Ectodermal cell (in vitro differentiated cells): ENCODE results near the gene TSPAN2.

Experiments used
- H3K27ac ChIP-seq: 2 replicates; pipeline ENCODE4 v1.7.0; 2013; ENCODE audit warnings: mild to moderate bottlenecking, low read depth, low read length; ENCODE audit not compliant: insufficient read depth, poor library complexity, severe bottlenecking
- H3K27me3 ChIP-seq: 2 replicates; pipeline ENCODE4 v1.7.0; 2013; ENCODE audit warnings: mild to moderate bottlenecking, low read length; ENCODE audit not compliant: insufficient read depth, control insufficient read depth, poor library complexity, severe bottlenecking
- H3K36me3 ChIP-seq: one replicate; pipeline ENCODE4 v1.7.0; 2013; ENCODE audit warnings: low read length; ENCODE audit not compliant: control insufficient read depth, insufficient read depth
- H3K4me1 ChIP-seq: one replicate; pipeline ENCODE4 v1.7.0; 2013; ENCODE audit warnings: low read length; ENCODE audit not compliant: control insufficient read depth, insufficient read depth
- H3K4me3 ChIP-seq: 2 replicates; pipeline ENCODE4 v1.7.0; 2013; ENCODE audit warnings: low read depth, low read length, control low read depth; ENCODE audit not compliant: insufficient read depth
- H3K9me3 ChIP-seq: 2 replicates; pipeline ENCODE4 v1.7.0; 2013; ENCODE audit warnings: mild to moderate bottlenecking, low read length, moderate library complexity; ENCODE audit not compliant: control insufficient read depth
- WGBS, 2 experiments: methylation state at CpG; one replicate each; pipeline ENCODE4 v1.1.7; 2013; ENCODE audit warnings: missing lambda C conversion rate in 2 of 2; 5-methylcytosine and 5-hydroxymethylcytosine counted together

Gene TSPAN2

DNA sequence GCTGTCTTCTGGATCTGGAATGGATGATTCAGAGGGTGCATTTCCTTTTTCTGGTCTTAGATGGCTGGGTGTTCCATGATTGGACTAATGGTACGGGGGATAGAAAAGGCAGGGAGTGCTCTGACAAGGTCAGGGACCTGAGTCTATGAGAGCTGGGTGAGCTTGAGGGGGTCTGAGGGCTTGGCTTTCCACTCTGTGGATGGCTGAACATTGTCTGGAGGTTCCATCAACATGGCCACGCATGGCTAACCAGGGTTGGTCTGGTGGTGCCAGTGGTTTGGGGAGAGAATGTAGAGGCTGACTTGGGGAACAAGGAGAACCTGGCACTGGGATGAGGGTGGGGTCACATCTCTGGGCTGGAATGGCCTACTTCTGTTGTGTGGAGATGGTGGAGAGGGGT is 41.5 kb upstream of the TSPAN2 start:
- peaks cover 3% of the 10 kb centered on the region for H3K4me1 ChIP-seq
- no peaks in the 10 kb centered on the region for H3K36me3 ChIP-seq
- 88 to 91% methylated on average over 2 of the region's 2 CpGs for WGBS, 2 experiments
- no peaks in the 10 kb centered on the region for H3K27me3 ChIP-seq
- H3K4me3 ChIP-seq: no peak overlapping the region
- H3K27ac ChIP-seq: no peak overlapping the region
- no peaks in the 10 kb centered on the region for H3K9me3 ChIP-seq

DNA sequence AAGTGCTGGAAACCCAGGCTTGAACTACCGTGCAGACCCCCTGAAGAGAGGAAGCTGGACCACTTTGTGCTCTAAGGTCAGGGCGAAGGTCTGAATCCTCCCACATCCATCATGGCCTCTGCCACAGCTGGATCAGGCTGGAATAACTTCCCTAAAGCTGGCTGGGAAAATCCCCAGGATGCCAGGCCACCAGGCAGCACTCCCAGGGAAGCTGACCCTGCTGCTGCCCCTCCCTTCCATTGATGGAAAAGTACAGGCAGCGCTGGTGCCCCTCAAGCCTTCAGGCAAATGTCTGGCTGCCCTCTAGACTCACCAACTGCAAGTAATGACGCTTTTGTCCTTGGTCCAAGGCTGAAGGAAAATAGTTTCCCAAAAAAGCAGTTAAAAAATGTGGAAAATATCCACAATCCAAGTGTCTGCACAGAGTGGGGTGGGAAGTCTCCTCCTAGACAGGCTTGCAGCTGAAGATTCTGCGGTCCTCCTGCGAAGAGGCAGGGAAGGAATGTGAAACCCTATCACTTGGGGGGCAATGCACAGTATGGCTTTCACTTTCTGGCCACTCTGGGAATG is 39.9 kb upstream of the TSPAN2 start:
- H3K27ac ChIP-seq: no peak overlapping the region
- H3K27me3 ChIP-seq: no peaks in the 10 kb centered on the region
- no peak overlapping the region for H3K4me3 ChIP-seq
- 87 to 93% methylated on average over 6 of the region's 6 CpGs for WGBS, 2 experiments
- H3K4me1 ChIP-seq: peaks cover 3% of the 10 kb centered on the region
- no peaks in the 10 kb centered on the region for H3K36me3 ChIP-seq
- H3K9me3 ChIP-seq: no peaks in the 10 kb centered on the region

DNA sequence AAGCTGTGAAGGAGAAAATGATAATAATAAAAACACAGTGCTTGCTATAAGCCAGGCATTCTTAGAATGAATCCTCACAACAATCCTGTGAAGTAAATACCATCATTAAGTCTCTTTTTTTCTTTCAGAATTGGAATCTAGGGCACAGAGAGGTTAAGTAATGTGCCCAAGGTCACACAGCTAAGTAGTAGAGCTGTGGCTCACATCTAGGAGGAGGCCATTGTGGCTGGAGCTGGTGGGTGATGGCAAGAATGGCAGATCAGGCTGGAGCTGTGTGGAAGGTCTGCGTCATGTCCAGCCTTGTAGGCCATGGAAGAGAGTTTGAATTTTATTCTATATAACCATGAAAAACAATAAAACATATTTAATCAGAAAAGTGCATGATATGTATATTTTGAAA is 38.2 kb upstream of the TSPAN2 start:
- no CpG with 5 or more reads among the region's 1 CpG for WGBS, 2 experiments

DNA sequence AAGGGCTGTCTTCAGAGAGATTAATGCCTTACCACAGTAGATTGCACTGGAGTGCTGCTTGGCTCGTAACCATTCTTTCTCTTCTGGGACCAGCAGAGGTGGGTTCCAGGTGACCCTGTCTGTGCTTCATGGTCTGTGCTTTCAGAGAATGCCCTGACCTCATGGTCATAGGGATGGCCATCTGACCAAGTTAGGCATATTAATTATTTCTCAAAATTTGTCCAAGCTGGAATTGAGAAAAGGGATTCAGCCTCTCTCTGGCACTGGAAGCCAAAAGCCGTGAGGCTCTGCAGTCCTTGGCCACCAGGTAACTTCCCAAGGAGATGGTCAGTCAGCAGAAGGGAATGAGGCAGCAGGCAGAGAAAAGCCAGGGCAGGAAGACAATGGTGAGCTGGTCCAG is 37.2 kb upstream of the TSPAN2 start:
- peaks cover 3% of the 10 kb centered on the region for H3K4me1 ChIP-seq
- H3K36me3 ChIP-seq: no peaks in the 10 kb centered on the region
- 90 to 94% methylated on average over 2 of the region's 2 CpGs for WGBS, 2 experiments
- no peaks in the 10 kb centered on the region for H3K9me3 ChIP-seq
- no peak overlapping the region for H3K27ac ChIP-seq
- no peaks in the 10 kb centered on the region for H3K27me3 ChIP-seq
- no peak overlapping the region for H3K4me3 ChIP-seq

More for the DNA sequence above, 38.2 kb upstream of the TSPAN2 start:
- H3K36me3 ChIP-seq: no peaks in the 10 kb centered on the region
- H3K27me3 ChIP-seq: no peaks in the 10 kb centered on the region
- no peak overlapping the region for H3K27ac ChIP-seq
- peaks cover 3% of the 10 kb centered on the region for H3K4me1 ChIP-seq
- H3K9me3 ChIP-seq: no peaks in the 10 kb centered on the region
- H3K4me3 ChIP-seq: no peak overlapping the region

DNA sequence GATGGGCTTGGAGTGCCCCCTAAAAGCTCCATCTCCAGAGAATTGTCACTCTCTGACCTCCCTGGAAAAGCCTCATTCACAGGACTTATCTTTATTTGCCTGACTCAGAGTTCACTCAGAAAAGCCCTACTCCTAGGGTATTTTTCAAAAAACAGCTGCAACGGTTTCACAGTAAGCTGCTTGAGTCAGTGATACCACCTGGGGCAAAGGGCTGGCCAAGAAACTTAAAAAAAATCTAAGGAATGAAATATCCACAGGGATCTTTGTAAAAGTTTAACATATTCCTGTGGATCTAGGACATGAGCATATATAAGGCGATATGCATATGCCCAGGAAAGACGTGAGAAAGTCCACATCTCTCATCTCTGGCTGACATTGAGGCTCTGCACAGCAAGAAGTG is 33.8 kb upstream of the TSPAN2 start:
- no peak overlapping the region for H3K27ac ChIP-seq
- H3K4me3 ChIP-seq: no peak overlapping the region
- no peaks in the 10 kb centered on the region for H3K9me3 ChIP-seq
- H3K4me1 ChIP-seq: no peaks in the 10 kb centered on the region
- WGBS, 2 experiments: 69 to 75% methylated on average over 3 of the region's 3 CpGs
- H3K36me3 ChIP-seq: no peaks in the 10 kb centered on the region
- H3K27me3 ChIP-seq: no peaks in the 10 kb centered on the region

DNA sequence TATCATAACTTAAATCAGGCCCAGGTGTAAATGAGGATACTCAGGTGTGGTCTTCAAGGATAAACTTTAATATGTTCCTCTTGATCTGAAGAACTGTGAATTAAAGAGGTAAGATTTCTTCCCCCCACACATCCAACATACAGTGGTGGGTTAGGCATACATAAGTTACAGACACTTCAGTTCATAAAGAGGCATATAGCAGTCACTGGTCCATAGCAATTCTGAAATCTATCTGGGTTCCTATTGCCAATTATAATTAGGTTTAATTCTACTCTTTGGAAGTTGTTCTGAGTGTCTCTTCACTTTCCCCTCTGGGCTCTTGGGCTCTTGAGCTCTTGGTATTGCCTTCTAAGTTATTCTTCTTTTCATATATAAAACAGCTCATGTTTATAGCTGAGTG is 32.5 kb upstream of the TSPAN2 start:
- H3K27ac ChIP-seq: no peak overlapping the region
- no peaks in the 10 kb centered on the region for H3K27me3 ChIP-seq
- H3K9me3 ChIP-seq: no peaks in the 10 kb centered on the region
- no peaks in the 10 kb centered on the region for H3K4me1 ChIP-seq
- no peaks in the 10 kb centered on the region for H3K36me3 ChIP-seq
- H3K4me3 ChIP-seq: no peak overlapping the region

DNA sequence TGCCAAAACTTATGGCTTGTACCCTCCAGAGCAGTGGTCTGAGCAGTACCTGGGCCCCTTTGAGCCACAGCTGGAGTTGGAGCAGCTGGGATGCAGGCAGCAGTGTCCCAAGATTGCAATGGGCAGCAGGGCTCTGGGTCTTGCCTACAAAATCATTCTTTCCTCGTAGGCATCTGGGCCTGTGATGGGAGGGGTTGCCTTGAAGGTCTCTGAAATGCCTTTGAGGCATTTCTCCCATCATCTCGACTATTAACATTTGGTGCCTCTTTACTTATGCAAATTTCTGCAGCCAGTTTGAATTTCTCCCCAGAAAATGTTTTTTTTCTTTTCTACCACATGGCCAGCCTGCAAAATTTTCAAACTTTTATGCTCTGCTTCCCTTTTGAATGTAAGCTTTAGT is 31.0 kb upstream of the TSPAN2 start:
- no peaks in the 10 kb centered on the region for H3K36me3 ChIP-seq
- H3K27ac ChIP-seq: no peak overlapping the region
- no peak overlapping the region for H3K4me3 ChIP-seq
- no peaks in the 10 kb centered on the region for H3K9me3 ChIP-seq
- no peaks in the 10 kb centered on the region for H3K27me3 ChIP-seq
- no peaks in the 10 kb centered on the region for H3K4me1 ChIP-seq
- 73 to 82% methylated on average over 2 of the region's 2 CpGs for WGBS, 2 experiments

DNA sequence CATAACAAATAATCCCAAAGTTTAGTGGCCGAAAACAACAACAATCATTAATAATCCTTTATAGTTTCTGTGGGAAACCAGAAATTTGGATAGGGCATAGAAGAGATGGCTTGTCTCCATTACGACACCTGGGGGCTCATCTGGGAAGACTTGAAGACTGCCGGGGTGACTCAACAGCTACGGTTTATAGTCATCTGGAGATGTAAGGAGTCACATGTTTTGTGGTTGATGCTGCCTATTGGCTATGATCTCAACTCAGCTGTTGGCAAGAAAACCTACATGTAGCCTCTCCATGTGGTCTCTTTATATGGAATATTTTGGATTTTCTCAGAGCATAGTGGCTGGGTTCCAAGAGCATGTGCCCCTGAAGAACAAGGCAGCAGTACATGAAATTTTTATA is 29.3 kb upstream of the TSPAN2 start:
- H3K9me3 ChIP-seq: no peaks in the 10 kb centered on the region
- H3K4me1 ChIP-seq: no peaks in the 10 kb centered on the region
- no peak overlapping the region for H3K4me3 ChIP-seq
- no peaks in the 10 kb centered on the region for H3K36me3 ChIP-seq
- no peaks in the 10 kb centered on the region for H3K27me3 ChIP-seq
- no peak overlapping the region for H3K27ac ChIP-seq
- WGBS, 2 experiments: 96% methylated on average over 3 to 4 of the region's 4 CpGs

DNA sequence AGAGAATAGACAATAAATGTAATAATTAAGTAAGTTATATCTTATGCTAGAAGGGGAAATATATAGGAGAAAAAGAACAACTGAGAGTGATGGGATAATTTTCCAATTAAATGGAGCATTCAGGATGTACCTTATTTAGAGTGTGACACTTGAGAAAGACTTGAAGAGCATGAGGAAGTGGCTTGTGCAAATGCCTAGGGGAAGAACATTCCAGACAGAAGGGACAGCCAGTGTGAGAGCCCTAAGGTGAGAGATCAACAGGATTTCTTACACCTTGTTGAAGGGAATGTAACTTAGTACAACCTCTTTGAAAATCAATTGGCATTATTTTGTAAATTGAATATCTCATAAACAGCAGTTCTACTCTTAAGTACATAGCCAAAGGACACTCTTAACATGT is 28.8 kb upstream of the TSPAN2 start:
- Histone ChIP-seq H3K27me3 (no peaks in the 10 kb centered on the region), H3K27ac (no peak overlapping the region), H3K4me1 (no peaks in the 10 kb centered on the region), H3K4me3 (no peak overlapping the region), H3K9me3 (no peaks in the 10 kb centered on the region), H3K36me3 (no peaks in the 10 kb centered on the region)

DNA sequence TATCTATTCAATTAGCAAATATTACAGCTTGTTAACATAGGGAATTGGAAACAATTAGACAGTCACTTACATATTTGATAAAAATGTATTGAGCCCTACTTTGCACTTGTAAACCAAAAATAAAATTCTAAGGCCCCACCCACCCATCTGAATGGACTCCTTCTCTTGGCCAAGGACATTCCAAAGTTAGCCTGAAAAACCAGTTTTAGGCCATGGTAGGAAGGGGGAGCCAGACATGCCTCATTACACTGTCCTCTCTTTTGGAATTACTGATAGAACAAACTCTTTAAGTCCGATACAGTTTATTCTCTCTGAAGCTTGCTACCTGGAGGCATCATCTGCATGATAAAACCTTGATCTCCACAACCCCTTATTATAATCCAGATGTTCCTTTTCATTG is 28.0 kb upstream of the TSPAN2 start:
- H3K4me3 ChIP-seq: no peak overlapping the region
- no peaks in the 10 kb centered on the region for H3K36me3 ChIP-seq
- no peaks in the 10 kb centered on the region for H3K4me1 ChIP-seq
- H3K27me3 ChIP-seq: no peaks in the 10 kb centered on the region
- WGBS, 2 experiments: 82 to 88% methylated on average over 1 of the region's 1 CpG
- no peak overlapping the region for H3K27ac ChIP-seq
- no peaks in the 10 kb centered on the region for H3K9me3 ChIP-seq

DNA sequence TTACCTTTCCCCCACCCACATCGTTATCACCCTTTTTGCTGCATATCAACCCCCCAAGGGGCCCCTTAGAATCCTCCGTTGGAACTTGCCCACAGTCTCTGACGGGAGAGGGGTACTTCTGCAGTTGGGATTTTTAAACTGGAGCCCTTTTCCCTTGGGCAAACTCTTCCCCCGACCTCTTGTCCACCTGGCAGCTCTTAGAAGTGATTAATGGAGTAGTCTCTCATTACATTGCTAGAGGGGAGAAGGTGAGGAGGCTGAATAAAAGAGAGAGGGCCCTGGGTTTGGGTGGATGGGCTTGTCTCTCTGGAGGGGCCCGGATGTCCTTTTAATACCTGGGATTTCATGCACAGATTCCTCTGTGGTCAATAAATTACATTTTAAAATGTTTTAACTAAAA is 27.2 kb upstream of the TSPAN2 start:
- Histone ChIP-seq H3K27ac (no peak overlapping the region), H3K4me1 (no peaks in the 10 kb centered on the region), H3K36me3 (no peaks in the 10 kb centered on the region), H3K4me3 (no peak overlapping the region), H3K27me3 (no peaks in the 10 kb centered on the region), H3K9me3 (no peaks in the 10 kb centered on the region)
- WGBS, 2 experiments: 87 to 92% methylated on average over 5 of the region's 5 CpGs
